Fibroblast of lung (primary cell): Measurements from ENCODE around the gene SELPLG. TPM values are rescaled to one million over a fixed set of nuclear protein-coding genes. Genes with fewer than 3 reads are reported as not detected.
"Not testable (repeated sequence)": the region's sequence is repeated elsewhere in the genome, so short reads cannot be mapped to it uniquely, and the experiment has no call there.

Experiments
- DNase-seq, 2 donors: peaks; one replicate each; pipeline versions ENCODE4 v3.0.0 to v3.0.0-alpha.2; 2010; ENCODE audit warnings: low read depth in 2 of 2
- H2AFZ ChIP-seq: 2 replicates; pipeline ENCODE4 v1.5.1; 2012; ENCODE audit warnings: low read length, control low read depth, inconsistent platforms
- H3K27ac ChIP-seq: 2 replicates; pipeline ENCODE4 v1.5.1; 2011; ENCODE audit warnings: low read length, control low read depth; ENCODE audit not compliant: insufficient read depth
- H3K27me3 ChIP-seq: 2 replicates; pipeline ENCODE4 v1.5.1; 2011; ENCODE audit warnings: mild to moderate bottlenecking, low read length; ENCODE audit not compliant: control insufficient read depth, insufficient read depth
- H3K36me3 ChIP-seq: 2 replicates; pipeline ENCODE4 v1.5.1; 2011; ENCODE audit warnings: low read length; ENCODE audit not compliant: control insufficient read depth, insufficient read depth
- H3K4me1 ChIP-seq: 2 replicates; pipeline ENCODE4 v1.5.1; 2011; ENCODE audit warnings: low read length; ENCODE audit not compliant: control insufficient read depth, insufficient read depth; ENCODE audit errors: extremely low read depth
- H3K4me2 ChIP-seq: 2 replicates; pipeline ENCODE4 v1.5.1; 2011; ENCODE audit warnings: low read length, control low read depth; ENCODE audit not compliant: insufficient read depth; ENCODE audit errors: extremely low read depth
- H3K4me3 ChIP-seq, 4 experiments: fragments of 200-600 bp in 1 of 4; sonication (generic) in 1 of 4; replicated peaks in 1 of 4; 2 replicates each; pipeline ENCODE4 v1.5.1; 2011 to 2016; ENCODE audit warnings: low read length in 4 of 4, low read depth in 3 of 4, mild to moderate bottlenecking in 3 of 4, control low read depth in 2 of 4, inconsistent platforms in 1 of 4, mixed read lengths in 1 of 4; ENCODE audit not compliant: insufficient read depth in 1 of 4; ENCODE audit errors: control extremely low read depth in 1 of 4
- H3K79me2 ChIP-seq: 2 replicates; pipeline ENCODE4 v1.5.1; 2012; ENCODE audit warnings: mild to moderate bottlenecking, low read length, inconsistent platforms; ENCODE audit not compliant: control insufficient read depth, insufficient read depth
- H3K9ac ChIP-seq: 2 replicates; pipeline ENCODE4 v1.5.1; 2011; ENCODE audit warnings: mild to moderate bottlenecking, low read length, control low read depth; ENCODE audit not compliant: insufficient read depth
- H3K9me3 ChIP-seq: 2 replicates; pipeline ENCODE4 v1.5.1; 2012; ENCODE audit warnings: low read depth, low read length; ENCODE audit not compliant: control insufficient read depth, insufficient read depth
- H4K20me1 ChIP-seq: 2 replicates; pipeline ENCODE4 v1.5.1; 2011; ENCODE audit warnings: low read length; ENCODE audit not compliant: control insufficient read depth, insufficient read depth; ENCODE audit errors: extremely low read depth
- EZH2 ChIP-seq: IDR thresholded peaks from 2 replicates; pipeline ENCODE4 v1.5.1; 2012; ENCODE audit warnings: low read length, control low read depth, mild to moderate bottlenecking; ENCODE audit errors: missing control alignments
- polyA plus RNA-seq, 2 donors: library from polyadenylated mRNA; depleted of rRNA in 1 of 2; stranded (reverse) in 1 of 2; unstranded in 1 of 2; fragments of >200 nt; gene quantifications; 2 replicates each; pipeline ENCODE4 v1.2.1, GENCODE V29; 2011 to 2012; ENCODE audit warnings: missing spikeins in 1 of 2
- total RNA-seq: library from RNA; depleted of rRNA; stranded (reverse); fragments of >200 nt; gene quantifications from 2 replicates; pipeline ENCODE4 v1.2.1, GENCODE V29; 2014
- TF ChIP-seq, protein P1 (sequence below), 2 donors: IDR thresholded peaks in 1 of 2; conservative IDR thresholded peaks in 1 of 2; 1 replicate in 1 of 2; 2 replicates in 1 of 2; pipeline ENCODE4 v1.5.1; 2011 to 2012; ENCODE audit warnings: low read length in 2 of 2, control low read depth in 1 of 2, inconsistent platforms in 1 of 2, low read depth in 1 of 2, mild to moderate bottlenecking in 1 of 2

Gene SELPLG
- total and polyA plus RNA-seq, 2 donors (not counting 1 experiment from before 2014, with no cell fraction given) = 1.5 to 3.0 TPM

GRCh38 chr12:108664338-108665258 is 30.9 kb upstream of the SELPLG start:
- H3K4me3 ChIP-seq = peak overlapping the region in 1 of 4 experiments; percentile 9
- no peak for TF ChIP-seq EZH2
- TF ChIP-seq, protein P1, sequence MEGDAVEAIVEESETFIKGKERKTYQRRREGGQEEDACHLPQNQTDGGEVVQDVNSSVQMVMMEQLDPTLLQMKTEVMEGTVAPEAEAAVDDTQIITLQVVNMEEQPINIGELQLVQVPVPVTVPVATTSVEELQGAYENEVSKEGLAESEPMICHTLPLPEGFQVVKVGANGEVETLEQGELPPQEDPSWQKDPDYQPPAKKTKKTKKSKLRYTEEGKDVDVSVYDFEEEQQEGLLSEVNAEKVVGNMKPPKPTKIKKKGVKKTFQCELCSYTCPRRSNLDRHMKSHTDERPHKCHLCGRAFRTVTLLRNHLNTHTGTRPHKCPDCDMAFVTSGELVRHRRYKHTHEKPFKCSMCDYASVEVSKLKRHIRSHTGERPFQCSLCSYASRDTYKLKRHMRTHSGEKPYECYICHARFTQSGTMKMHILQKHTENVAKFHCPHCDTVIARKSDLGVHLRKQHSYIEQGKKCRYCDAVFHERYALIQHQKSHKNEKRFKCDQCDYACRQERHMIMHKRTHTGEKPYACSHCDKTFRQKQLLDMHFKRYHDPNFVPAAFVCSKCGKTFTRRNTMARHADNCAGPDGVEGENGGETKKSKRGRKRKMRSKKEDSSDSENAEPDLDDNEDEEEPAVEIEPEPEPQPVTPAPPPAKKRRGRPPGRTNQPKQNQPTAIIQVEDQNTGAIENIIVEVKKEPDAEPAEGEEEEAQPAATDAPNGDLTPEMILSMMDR (conservative IDR thresholded peaks at IDR 0.05 in 1 of 2, IDR thresholded peaks at IDR 0.05 in 1 of 2; ENCODE audit: low read depth in 1 of 2, low read length in 2 of 2) = peak; percentile 91 to 96
- peaks cover 90% of the 10 kb centered on the region for H3K79me2 ChIP-seq
- no peak overlapping the region for H3K9ac ChIP-seq
- H3K36me3 ChIP-seq = peaks cover 3% of the 10 kb centered on the region
- peak overlapping the region; percentile 79 for H3K27ac ChIP-seq
- H3K27me3 ChIP-seq = no peaks in the 10 kb centered on the region
- H2AFZ ChIP-seq = no peak overlapping the region
- no peaks in the 10 kb centered on the region for H3K9me3 ChIP-seq
- H3K4me2 ChIP-seq = peak overlapping the region; percentile 76
- H4K20me1 ChIP-seq = peaks cover 1% of the 10 kb centered on the region
- peak; percentile 91 to 98 for DNase-seq
- H3K4me1 ChIP-seq = peaks cover 35% of the 10 kb centered on the region

GRCh38 chr12:108663324-108664015 is 29.8 kb upstream of the SELPLG start:
- no peak overlapping the region for H3K9ac ChIP-seq
- no peak overlapping the region for H3K4me2 ChIP-seq
- TF ChIP-seq, protein P1 (conservative IDR thresholded peaks at IDR 0.05 in 1 of 2, IDR thresholded peaks at IDR 0.05 in 1 of 2; ENCODE audit: low read depth in 1 of 2, low read length in 2 of 2) = no peak
- no peak for TF ChIP-seq EZH2
- peak overlapping the region; percentile 78 for H3K27ac ChIP-seq
- H3K27me3 ChIP-seq = no peaks in the 10 kb centered on the region
- no peak overlapping the region for H2AFZ ChIP-seq
- peaks cover 88% of the 10 kb centered on the region for H3K79me2 ChIP-seq
- no peak for DNase-seq
- H3K4me3 ChIP-seq = no peak overlapping the region
- H4K20me1 ChIP-seq = no peaks in the 10 kb centered on the region
- H3K4me1 ChIP-seq = peaks cover 32% of the 10 kb centered on the region
- peaks cover 5% of the 10 kb centered on the region for H3K36me3 ChIP-seq
- no peaks in the 10 kb centered on the region for H3K9me3 ChIP-seq

DNA sequence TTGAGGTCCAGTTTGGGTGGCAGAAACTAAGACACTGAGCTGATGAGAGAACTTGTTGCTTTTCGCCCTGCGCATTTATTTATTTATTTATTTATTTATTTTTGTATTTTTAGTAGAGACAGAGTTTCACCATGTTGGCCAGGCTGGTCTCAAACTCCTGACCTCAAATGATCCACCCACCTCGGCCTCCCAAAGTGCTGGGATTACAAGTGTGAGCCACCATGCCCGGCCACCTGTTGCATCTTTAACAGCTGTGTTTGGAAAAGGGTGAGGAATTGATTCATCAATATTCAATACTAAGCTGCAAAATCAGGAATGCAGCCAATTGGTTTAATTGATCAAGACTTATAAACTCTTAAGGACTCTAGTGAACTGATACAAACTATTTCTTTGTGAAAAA is 24.4 kb upstream of the SELPLG start:
- not testable (repeated sequence) for DNase-seq, H3K27ac ChIP-seq, H3K4me1 ChIP-seq, H3K27me3 ChIP-seq, H3K9me3 ChIP-seq, H2AFZ ChIP-seq, H3K4me2 ChIP-seq, H4K20me1 ChIP-seq, H3K9ac ChIP-seq, H3K4me3 ChIP-seq
- peaks cover 21% of the 10 kb centered on the region for H3K36me3 ChIP-seq
- H3K79me2 ChIP-seq = peaks cover 67% of the 10 kb centered on the region
